GM18907 (cell line): ENCODE data around the gene VTCN1.
"Not testable (repeated sequence)": the region's sequence is repeated elsewhere in the genome, so short reads cannot be mapped to it uniquely, and the experiment has no call there.

Experiments
- ATAC-seq: cut with Tn5 transposase; IDR thresholded peaks from one replicate; pipeline ENCODE4 v1.9.1; 2021; ENCODE audit warnings: mild to moderate bottlenecking, moderate library complexity; ENCODE audit not compliant: unreplicated experiment

Gene VTCN1

GRCh38 chr1:117210831-117211261, at the start of gene VTCN1:
TSS of gene VTCN1 (minus strand) at chr1:117210927. CDS start at chr1:117210855, 72 bp downstream.
- no peak for ATAC-seq

GRCh38 chr1:117258791-117259190, 48.1 kb upstream of the VTCN1 start:
- ATAC-seq: no peak

DNA sequence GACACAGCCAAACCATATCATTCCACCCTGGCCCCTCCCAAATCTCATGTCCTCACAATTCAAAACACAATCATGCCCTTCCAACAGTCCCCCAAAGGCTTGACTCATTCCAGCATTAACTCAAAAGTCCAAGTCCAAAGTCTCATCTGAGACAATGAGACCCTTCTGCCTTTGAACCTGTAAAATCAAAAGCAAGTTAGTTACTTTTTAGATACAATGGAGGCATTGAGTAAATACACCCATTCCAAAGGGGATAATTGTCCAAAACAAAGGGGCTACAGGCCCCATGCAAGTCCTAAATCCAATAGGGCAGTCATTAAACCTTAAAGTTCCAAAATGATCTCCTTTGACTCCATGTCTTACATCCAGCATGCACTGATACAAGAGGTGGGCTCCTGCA, 47.3 kb upstream of the VTCN1 start:
- ATAC-seq: not testable (repeated sequence)

DNA sequence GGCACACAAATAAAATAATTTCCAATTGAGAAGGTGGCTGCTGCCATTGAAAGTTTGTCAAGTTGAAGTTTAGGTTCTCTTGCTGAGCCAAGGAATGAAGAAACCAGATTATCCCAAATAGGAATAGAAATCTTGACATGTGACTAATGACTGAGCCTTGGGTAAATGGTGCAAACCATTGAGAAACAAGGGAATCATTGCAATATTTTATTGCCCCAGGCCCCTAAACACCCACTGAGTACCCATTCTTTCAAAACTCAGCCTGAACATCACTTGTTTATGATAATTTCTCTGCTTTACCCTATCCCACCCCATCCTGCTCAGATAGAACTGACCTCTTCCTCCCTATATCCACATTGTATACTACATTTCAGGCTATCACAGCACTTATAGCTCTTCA, 46.6 kb upstream of the VTCN1 start:
- ATAC-seq: no peak

DNA sequence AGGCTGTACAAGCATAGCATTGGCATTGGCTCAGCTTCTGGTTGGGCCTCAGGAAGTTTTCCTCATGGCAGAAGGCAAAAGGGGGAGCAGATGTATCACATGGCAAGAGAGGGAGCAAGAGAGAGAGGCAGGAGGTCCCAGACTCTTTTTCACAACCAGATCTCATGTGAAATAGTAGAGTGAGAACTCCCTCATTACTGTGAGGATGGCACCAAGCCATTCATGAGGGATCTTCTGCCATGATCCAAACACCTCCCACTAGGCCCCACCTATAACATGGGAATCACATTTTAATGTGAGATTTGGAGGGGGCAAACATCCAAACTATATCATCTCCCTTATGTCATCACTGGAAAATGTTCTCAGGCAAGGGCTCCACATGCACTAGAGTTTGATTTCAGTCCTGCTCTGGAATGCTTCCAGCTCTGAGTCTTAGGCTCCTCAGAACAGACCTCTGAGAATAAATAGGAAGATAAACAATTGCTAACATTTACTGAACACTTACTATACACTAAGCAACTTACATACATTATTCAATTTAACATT, 39.4 kb upstream of the VTCN1 start:
- no peak for ATAC-seq

DNA sequence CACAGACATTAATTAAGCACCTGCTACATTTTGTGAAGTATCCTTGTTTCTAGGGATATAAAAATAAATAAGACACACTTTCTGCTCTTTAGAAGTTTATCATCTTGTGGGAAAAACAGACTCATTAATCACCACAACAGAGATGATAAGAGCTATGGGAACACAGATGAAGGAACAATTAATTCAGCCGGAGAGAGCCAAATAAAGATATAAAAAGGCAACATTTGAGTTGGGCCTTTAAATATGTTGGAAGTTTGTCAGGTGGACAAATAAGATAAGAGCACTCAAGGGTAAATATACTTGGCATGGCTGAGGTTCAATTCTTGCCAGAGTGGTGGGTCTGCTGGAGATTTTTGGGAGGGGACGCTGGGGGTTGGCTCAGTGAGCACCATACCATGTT, 34.2 kb upstream of the VTCN1 start:
- no peak for ATAC-seq

DNA sequence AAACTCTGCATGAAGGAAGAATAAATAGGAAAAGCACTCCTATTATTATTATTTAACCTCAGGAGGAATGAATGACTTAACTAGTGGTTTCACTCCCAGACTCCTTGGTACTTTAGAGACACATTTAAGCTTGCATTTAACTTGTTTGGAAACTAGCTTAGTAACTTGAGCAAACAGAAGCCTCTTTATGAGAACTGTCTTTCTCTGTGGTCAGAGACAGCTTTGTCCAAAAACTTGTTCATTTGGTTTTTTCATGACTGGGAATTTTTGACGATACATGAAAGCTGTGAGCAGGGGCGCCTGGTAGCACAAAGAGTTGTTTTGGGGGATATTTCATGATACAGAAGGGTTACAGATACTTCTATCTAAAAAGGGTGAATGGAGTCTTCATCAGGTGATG, 33.6 kb upstream of the VTCN1 start:
- no peak for ATAC-seq

DNA sequence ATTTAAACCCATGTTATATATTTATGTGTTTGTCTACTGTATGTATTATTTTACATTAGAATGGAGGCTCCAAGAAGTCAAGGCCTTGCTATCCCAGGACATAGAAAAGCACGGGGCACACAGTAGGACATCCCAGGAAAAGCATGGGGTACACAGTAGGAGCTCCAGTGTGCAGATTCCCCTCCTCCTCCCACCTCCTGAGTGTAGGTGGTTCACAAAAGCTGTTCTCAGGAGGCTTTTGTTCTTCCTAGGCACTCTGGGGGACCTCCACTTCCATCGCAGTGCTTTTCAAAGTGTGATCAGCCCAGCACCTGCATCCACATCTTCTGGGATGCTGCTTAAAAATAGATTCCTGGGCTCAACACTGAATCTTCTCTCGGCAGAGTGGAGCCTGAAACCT, 30.8 kb upstream of the VTCN1 start:
- no peak for ATAC-seq

GRCh38 chr1:117240547-117240946, 29.8 kb upstream of the VTCN1 start:
- ATAC-seq: no peak

GRCh38 chr1:117239467-117239866, 28.7 kb upstream of the VTCN1 start:
- ATAC-seq: no peak

- ATAC-seq: no peak
Measured at GRCh38 chr1:117237726-117238381, 27.1 kb upstream of the VTCN1 start.

DNA sequence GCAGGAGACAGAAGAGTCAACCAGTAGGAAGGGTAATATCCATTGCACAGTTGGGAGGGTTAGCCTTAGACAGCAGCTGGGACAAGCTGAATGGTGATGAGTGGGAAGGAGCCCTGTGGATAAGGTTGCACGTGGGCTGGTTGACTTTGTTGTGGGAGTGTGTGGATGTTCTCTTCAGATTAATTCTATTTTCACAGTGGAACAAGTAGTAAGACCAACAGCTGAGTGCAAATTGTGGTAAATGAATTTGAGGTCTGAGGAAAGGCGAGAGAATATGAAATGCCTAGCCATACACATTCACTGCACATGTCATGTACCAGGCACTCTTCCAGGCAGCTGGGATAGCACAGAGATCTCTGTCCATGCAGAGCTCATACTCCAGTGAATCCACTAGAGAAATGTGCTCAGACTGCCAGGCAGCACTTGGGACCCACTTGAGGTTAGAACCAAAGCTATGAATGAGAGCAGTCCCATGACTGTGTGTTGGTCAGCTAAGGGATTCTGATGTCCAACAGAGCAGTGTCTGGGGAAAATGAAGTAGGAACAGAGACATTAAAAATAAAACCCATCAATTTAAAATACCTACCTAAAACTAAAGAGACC, 25.2 kb upstream of the VTCN1 start:
- ATAC-seq: no peak

DNA sequence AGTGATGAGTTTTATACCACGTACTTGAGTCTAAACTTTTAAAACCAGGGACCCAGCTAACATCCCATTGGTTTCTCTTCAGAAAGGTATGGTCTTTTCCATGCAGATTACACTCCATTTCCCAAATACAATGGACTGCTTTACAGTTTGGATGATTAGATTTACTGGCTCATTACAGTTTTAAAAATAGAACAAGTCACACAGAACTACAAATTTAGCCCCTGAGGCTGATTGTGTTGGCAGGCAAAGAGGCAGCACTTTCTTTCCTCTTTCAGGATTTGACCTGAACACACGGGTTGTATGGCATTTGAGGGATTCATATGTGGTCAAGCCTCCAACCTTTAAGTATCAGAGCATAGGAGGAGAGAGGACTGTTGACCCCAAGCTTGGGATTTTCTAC, 21.8 kb upstream of the VTCN1 start:
- ATAC-seq: no peak

GRCh38 chr1:117231748-117232373, 21.1 kb upstream of the VTCN1 start:
- ATAC-seq: no peak

DNA sequence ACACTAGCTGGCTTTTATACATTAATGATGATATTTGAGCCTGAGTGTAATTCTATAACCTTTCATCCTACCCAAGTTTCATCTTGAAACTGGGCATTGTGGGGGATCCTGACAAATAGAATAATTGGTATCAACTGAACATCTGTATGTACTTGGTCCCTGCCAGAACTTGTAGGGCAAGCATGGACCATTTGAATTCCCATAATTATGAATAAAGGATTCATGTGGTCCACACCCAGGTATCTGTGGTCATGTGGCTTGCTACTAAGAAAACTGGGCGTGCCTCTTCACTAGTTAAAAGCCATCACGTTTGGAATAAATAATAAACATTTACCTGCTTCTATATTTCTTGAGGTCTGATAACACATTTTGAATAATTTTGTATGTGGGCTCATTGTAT, 20.6 kb upstream of the VTCN1 start:
- ATAC-seq: no peak

- no peak for ATAC-seq
Measured at GRCh38 chr1:117229217-117229616, 18.5 kb upstream of the VTCN1 start.

DNA sequence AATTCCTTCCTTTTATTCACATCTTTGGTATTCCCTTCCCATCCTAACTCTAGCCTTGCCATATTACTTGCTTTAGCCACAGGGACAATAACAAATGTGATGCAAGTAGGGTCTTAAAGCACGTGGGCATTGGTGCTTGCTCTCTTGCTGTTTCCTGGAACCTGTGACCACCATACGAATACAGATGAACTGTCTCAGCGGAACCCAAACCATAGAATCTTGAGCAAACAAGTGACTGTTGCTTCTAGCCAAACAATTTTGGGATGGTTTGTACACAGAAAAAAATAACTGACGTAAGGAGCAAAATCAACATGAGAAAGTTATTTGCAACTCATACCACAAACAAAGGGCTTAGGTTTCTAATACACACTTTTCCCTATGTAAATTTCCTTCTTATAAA, 15.2 kb upstream of the VTCN1 start:
- no peak for ATAC-seq

- ATAC-seq: no peak
Measured at GRCh38 chr1:117216718-117217117, 6.0 kb upstream of the VTCN1 start.

DNA sequence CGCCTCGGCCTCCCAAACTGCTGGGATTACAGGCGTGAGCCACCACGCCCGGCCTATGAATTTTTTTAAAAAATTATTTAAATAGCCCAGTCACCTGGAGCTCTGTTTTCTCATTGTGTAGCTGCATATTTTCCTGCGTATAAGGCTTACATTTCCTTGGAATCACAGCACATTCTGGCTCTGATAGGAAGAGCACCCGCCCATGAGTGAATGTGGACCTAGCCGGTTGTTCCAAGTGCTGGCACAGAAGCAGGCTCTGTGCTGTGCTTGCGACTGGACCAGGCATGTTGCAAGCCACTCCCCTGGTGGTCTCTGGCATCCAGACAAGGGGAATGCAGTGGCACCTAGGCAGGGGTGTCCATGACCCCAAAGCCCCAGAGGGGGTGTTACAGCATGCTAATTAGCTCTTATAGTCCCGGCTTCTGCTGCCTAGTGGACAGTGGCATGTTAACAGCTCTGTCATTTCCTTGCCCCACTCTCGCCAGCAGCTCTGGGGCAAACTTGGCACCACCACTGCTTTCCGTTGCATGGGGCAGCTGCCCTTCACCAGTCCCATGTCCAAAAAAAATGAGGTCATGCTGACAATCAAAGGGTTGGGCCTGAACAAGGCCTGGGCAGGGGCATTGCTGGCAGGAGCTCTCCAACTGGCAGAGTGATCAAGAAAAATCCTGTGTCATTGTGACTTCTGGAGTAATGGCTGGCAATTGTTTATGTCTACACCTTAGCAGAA, 5.2 kb upstream of the VTCN1 start:
- no peak for ATAC-seq

GRCh38 chr1:117215019-117215418, 4.3 kb upstream of the VTCN1 start:
- no peak for ATAC-seq

- no peak for ATAC-seq
Measured at GRCh38 chr1:117213046-117213445, 2.3 kb upstream of the VTCN1 start.
